D721Med (cell line): ENCODE data around the gene RPL38.
"Not testable (repeated sequence)": the region's sequence is repeated elsewhere in the genome, so short reads cannot be mapped to it uniquely, and the experiment has no call there.

Experiments used
- DNase-seq: peaks from one replicate; pipeline ENCODE4 v3.0.0; 2011; ENCODE audit warnings: low spot score; ENCODE audit not compliant: insufficient read length
- FAIRE-seq: peaks from 2 replicates; lab custom pipeline; 2011; peaks lifted over from hg19 to GRCh38; lab: Jason Lieb, UNC
- TF ChIP-seq, protein P1 (sequence below): IDR thresholded peaks from 2 replicates; pipeline ENCODE4 v1.5.1; 2012; ENCODE audit warnings: mild to moderate bottlenecking, control low read depth; ENCODE audit not compliant: insufficient read depth; ENCODE audit errors: missing control alignments

RPL38 gene

GRCh38 chr17:74182041-74182723, 21.3 kb upstream of the RPL38 start:
- no peak for DNase-seq
- TF ChIP-seq, protein P1, sequence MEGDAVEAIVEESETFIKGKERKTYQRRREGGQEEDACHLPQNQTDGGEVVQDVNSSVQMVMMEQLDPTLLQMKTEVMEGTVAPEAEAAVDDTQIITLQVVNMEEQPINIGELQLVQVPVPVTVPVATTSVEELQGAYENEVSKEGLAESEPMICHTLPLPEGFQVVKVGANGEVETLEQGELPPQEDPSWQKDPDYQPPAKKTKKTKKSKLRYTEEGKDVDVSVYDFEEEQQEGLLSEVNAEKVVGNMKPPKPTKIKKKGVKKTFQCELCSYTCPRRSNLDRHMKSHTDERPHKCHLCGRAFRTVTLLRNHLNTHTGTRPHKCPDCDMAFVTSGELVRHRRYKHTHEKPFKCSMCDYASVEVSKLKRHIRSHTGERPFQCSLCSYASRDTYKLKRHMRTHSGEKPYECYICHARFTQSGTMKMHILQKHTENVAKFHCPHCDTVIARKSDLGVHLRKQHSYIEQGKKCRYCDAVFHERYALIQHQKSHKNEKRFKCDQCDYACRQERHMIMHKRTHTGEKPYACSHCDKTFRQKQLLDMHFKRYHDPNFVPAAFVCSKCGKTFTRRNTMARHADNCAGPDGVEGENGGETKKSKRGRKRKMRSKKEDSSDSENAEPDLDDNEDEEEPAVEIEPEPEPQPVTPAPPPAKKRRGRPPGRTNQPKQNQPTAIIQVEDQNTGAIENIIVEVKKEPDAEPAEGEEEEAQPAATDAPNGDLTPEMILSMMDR: no peak
- FAIRE-seq: no peak

- FAIRE-seq: no peak
- no peak for DNase-seq
- TF ChIP-seq, protein P1: no peak
Measured at GRCh38 chr17:74183411-74183810, 20.1 kb upstream of the RPL38 start.

- DNase-seq: no peak
- TF ChIP-seq, protein P1: no peak
- no peak for FAIRE-seq
Measured at GRCh38 chr17:74185571-74186185, 17.8 kb upstream of the RPL38 start.

DNA sequence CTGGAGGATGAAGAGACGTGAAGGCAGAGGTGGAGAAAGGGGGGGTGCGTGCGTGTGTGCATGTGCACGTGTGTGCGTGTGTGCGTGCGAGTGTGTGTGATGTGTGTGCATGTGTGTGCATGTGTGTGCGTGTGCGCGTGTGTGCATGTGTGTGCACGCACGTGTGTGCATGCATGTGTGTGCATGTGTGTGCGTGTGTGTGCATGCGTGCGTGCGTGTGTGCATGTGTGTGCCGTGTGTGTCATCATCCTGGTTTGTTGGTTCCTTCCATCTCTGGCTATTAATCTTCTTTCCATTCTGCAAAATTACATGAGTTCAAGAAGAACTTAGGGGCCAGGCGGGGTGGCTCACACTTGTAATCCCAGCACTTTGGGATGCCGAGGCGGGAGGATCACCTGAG, 17.0 kb upstream of the RPL38 start:
- FAIRE-seq (no peak), DNase-seq (no peak)
- TF ChIP-seq, protein P1: no peak

- TF ChIP-seq, protein P1: no peak
- DNase-seq: no peak
- no peak for FAIRE-seq
Measured at GRCh38 chr17:74187761-74188160, 15.7 kb upstream of the RPL38 start.

DNA sequence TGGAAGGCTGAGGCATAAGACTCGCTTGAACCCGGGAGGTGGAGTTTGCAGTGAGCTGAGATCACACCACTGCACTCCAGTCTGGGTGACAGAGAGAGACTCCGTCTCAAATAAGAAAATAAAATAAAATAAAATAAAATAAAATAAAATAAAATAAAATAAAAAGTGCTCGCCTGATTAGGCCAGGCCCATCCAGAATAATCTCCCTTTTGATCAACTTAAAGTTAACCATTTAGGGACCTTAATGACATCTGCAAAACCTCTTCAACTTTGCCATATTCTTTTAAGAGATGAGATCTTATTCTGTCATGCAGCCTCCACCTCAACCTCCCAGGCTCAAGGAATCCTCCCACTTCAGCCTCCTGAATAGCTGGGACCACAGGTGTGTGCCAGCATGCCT, 14.8 kb upstream of the RPL38 start:
- FAIRE-seq, DNase-seq: not testable (repeated sequence)

DNA sequence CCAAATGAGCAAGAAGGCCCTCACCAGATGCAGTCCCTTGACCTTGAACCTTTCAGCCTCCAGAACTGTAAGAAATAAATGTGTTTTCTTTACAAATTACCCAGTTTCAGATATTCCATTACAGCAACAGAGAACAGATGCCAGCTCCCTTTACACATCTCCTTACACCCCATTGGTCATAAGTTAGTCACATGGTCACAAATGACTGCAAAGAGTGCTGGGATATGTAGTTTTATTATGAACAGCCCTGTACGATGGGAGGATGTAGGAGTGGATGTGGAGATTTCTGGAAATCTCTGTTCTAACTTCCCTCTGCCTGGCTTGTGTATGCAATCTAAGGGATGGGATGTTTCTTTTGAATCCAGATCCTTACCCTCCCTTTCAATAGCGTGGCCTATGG, 13.3 kb upstream of the RPL38 start:
- TF ChIP-seq, protein P1: no peak
- DNase-seq (peak; percentile 59), FAIRE-seq (peak; percentile 87)
